ENCODE measurements around the gene KIF19.

- TF ChIP-seq CTCF (IDR thresholded peaks at IDR 0.05) (no peak), POLR2A (IDR thresholded peaks at IDR 0.05) (no peak)
Measured at GRCh38 chr17:74392848-74393247, 66.8 kb downstream of the KIF19 start.
